Left lung (tissue), 10 donors: ENCODE measurements around the gene RAB33B. TPM values are rescaled to one million over a fixed set of nuclear protein-coding genes. Genes with fewer than 3 reads are reported as not detected.
"Not testable (repeated sequence)": the region's sequence is repeated elsewhere in the genome, so short reads cannot be mapped to it uniquely, and the experiment has no call there.

ENCODE experiments used
- ATAC-seq: fragments of 200-7000 bp; cut with Tn5 transposase; one replicate; pipeline ENCODE4 v1.9.1; 2020; ENCODE audit warnings: moderate library complexity
- DNase-seq, 4 donors: peaks; one replicate each; pipeline ENCODE4 v3.0.0-alpha.2; 2013 to 2020
- H3K27ac ChIP-seq, 2 donors: fragments of 200-600 bp; sonication (generic) in 1 of 2; one replicate each; pipeline versions ENCODE4 v1.5.0 to v1.8.0; 2020 to 2021
- H3K27me3 ChIP-seq, 2 donors: fragments of 200-600 bp; sonication (generic) in 1 of 2; one replicate each; pipeline versions ENCODE4 v1.5.0 to v1.8.0; 2020 to 2021
- H3K36me3 ChIP-seq, 2 donors: fragments of 200-600 bp; sonication (generic) in 1 of 2; one replicate each; pipeline versions ENCODE4 v1.5.0 to v1.8.0; 2020 to 2021
- H3K4me1 ChIP-seq, 2 donors: fragments of 200-600 bp; one replicate each; pipeline ENCODE4 v1.8.0; 2021
- H3K4me3 ChIP-seq, 2 donors: fragments of 200-600 bp; sonication (generic) in 1 of 2; one replicate each; pipeline versions ENCODE4 v1.5.0 to v1.8.0; 2020 to 2021; ENCODE audit warnings: mild to moderate bottlenecking in 1 of 2
- H3K9me3 ChIP-seq, 2 donors: fragments of 200-600 bp; sonication (generic) in 1 of 2; one replicate each; pipeline versions ENCODE4 v1.5.0 to v1.8.0; 2020 to 2021
- CTCF ChIP-seq, 2 donors: fragments of 200-600 bp; sonication (generic) in 1 of 2; IDR thresholded peaks; one replicate each; pipeline versions ENCODE4 v1.5.0 to v1.8.0; 2021; ENCODE audit warnings: antibody characterized with exemption in 2 of 2
- intact Hi-C, 2 donors: fragments of 100-400 bp; cut with DNase I; formaldehyde crosslinking; loops; one replicate each; pipeline versions ENCODE4 v1.11.2 to v1.14.2; 2022
- polyA plus RNA-seq, 6 donors: library from polyadenylated mRNA; unstranded; fragments of 120-200 nt; gene quantifications; one replicate each; pipeline ENCODE4 v1.2.1, GENCODE V29; 2013; ENCODE audit not compliant: insufficient read length in 6 of 6
- total RNA-seq, 2 donors: library from RNA; stranded (reverse); fragmentation: NEBNext Ultra II Directional; extraction: Animal tissue kit (Norgen Biotek cat#: 25700); gene quantifications; one replicate each; pipeline ENCODE4 v1.2.1, GENCODE V29; 2021
- donor health status: DM: no; HTN: yes; CAD: no.
- donor health status: DM: no; HTN: no; CAD: no.

Gene RAB33B
- total and polyA plus RNA-seq, 8 donors = 8.4 to 13.3 (median 11.0) TPM

GRCh38 chr4:139460565-139460964 lies 6.6 kb downstream of the RAB33B start:
- no peaks in the 10 kb centered on the region for H3K27me3 ChIP-seq
- no peak for DNase-seq
- peaks cover 13 to 46% of the 10 kb centered on the region in 2 donors for H3K4me1 ChIP-seq
- H3K9me3 ChIP-seq = no peaks in the 10 kb centered on the region
- no peak for ATAC-seq
- no peak for TF ChIP-seq CTCF (IDR thresholded peaks at IDR 0.05)
- no peak overlapping the region for H3K4me3 ChIP-seq
- no peaks in the 10 kb centered on the region for H3K36me3 ChIP-seq
- H3K27ac ChIP-seq = no peak overlapping the region
- intact Hi-C loops = no loop called here

GRCh38 chr4:139461022-139461628 lies 7.2 kb downstream of the RAB33B start:
- no peak for ATAC-seq
- Histone ChIP-seq H3K27ac (no peak overlapping the region), H3K4me3 (no peak overlapping the region), H3K27me3 (no peaks in the 10 kb centered on the region), H3K36me3 (no peaks in the 10 kb centered on the region), H3K4me1 (peaks cover 8 to 40% of the 10 kb centered on the region in 2 donors), H3K9me3 (no peaks in the 10 kb centered on the region)
- TF ChIP-seq CTCF (IDR thresholded peaks at IDR 0.05) = no peak
- no peak for DNase-seq
- intact Hi-C loops = no loop called here

- H3K9me3 ChIP-seq, H3K4me3 ChIP-seq, intact Hi-C loops, ATAC-seq, H3K27me3 ChIP-seq, H3K27ac ChIP-seq, DNase-seq, H3K36me3 ChIP-seq: not testable (repeated sequence)
- H3K4me1 ChIP-seq = peaks cover 0 to 18% of the 10 kb centered on the region in 2 donors
Measured at GRCh38 chr4:139464512-139464911, 10.6 kb downstream of the RAB33B start.

DNA sequence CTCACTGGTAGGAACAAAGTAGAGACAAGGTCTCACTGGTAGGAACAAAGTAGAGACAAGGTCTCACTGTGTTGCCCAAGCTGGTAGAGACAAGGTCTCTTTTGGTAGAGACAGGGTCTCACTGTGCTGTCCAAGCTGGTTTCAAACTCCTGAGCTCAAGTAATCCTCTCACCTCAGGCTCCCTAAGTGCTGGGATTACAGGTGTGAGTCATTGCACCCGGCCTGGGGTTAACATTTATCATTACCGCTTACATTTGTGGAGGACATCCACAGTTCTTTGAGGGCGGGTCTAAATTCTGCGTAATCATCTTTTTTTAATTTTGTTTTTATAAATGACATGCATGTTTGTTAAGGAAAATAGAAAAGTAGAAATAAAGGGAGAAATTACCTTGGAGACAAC lies 12.0 kb downstream of the RAB33B start:
- DNase-seq = no peak
- intact Hi-C loops = no loop called here
- Histone ChIP-seq H3K9me3 (peaks cover 0 to 5% of the 10 kb centered on the region in 2 donors), H3K4me1 (peaks cover 0 to 6% of the 10 kb centered on the region in 2 donors), H3K4me3 (no peak overlapping the region), H3K36me3 (no peaks in the 10 kb centered on the region), H3K27ac (no peak overlapping the region), H3K27me3 (no peaks in the 10 kb centered on the region)
- no peak for ATAC-seq
- TF ChIP-seq CTCF (IDR thresholded peaks at IDR 0.05) = no peak

GRCh38 chr4:139468756-139469155 lies 14.8 kb downstream of the RAB33B start:
- DNase-seq, H3K9me3 ChIP-seq, intact Hi-C loops, H3K27me3 ChIP-seq, H3K4me1 ChIP-seq, H3K27ac ChIP-seq, H3K4me3 ChIP-seq, ATAC-seq: not testable (repeated sequence)
- H3K36me3 ChIP-seq = peaks cover 0 to 14% of the 10 kb centered on the region in 2 donors

DNA sequence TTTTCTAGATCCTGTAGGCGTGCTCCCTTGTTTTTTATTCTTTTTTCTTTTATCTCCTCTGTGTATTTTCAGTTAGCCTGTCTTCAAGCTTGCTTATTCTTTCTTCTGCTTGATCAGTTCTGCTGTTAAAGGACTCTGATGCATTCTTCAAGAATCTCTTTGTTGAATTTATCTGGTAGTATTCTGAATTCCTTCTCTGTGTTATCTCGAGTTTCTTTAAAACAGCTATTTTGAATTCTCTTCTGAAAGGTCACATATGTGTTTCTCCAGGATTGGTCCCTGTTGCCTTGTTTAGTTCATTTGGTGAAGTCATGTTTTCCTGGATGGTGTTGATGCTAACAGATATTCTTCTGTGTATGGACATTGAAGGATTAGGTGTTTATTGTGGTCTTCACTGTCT lies 15.3 kb downstream of the RAB33B start:
- Histone ChIP-seq H3K4me3 (no peak overlapping the region), H3K27ac (no peak overlapping the region), H3K9me3 (peaks cover 0 to 10% of the 10 kb centered on the region in 2 donors), H3K36me3 (peaks cover 0 to 19% of the 10 kb centered on the region in 2 donors), H3K4me1 (no peaks in the 10 kb centered on the region), H3K27me3 (no peaks in the 10 kb centered on the region)
- DNase-seq (no peak), ATAC-seq (no peak)
- intact Hi-C loops = no loop called here
- no peak for TF ChIP-seq CTCF (IDR thresholded peaks at IDR 0.05)
